ENCODE results near the gene SOX18.

SOX18 gene

DNA sequence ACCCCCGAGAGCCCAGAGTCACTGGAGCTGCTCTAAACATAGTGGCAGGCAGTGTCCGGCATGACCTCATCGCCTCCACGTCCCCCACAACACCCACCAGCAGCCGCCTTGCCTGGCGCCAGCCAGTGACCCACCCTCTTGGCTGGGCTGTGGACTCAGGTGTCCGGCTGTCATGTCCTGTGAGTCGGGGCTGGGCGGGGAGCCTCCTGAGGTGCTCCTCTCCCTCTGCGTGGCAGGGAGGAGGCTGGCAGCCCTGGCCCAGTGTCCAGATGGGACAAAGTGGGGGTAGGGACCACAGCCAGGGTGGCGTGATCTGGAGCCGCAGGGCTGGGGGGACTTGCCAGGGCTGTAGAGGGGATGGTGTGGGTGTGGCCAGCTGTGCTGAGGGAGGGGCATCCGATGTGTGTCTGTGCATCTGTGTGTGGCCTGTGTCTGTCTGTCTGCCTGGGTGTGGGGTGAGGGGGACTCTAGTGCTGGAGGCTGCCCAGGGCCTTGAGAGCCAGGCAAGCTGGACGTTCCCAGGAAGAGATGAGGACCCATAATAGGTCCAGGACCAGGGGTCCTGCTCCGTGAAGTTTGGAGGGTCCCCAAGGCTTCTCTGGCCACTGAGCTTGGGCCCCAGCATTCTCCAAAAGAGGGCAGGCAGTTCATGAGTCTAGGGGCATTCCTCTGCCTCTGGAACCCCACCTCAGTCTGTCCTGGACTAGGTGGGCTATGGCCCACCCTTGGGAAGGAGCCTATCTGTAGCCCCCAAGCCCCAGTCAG, 2.3 kb upstream of the SOX18 start:
- DNase-seq, result no peak

GRCh38 chr20:64051033-64051452, 1.6 kb upstream of the SOX18 start:
- no peak for DNase-seq

- peak in 2 of 4 experiments; percentile 26 to 50 for DNase-seq
These were observed 1.0 kb upstream of the SOX18 start for GRCh38 chr20:64050261-64051032.

- DNase-seq, result no peak
These were observed 430 bp upstream of the SOX18 start for GRCh38 chr20:64049878-64050260.

- no peak for DNase-seq
These were observed 916 bp downstream of the SOX18 start for GRCh38 chr20:64048402-64049044.

GRCh38 chr20:64047968-64048401, 1.5 kb downstream of the SOX18 start:
- no peak for DNase-seq

- DNase-seq, result no peak
These were observed 2.4 kb downstream of the SOX18 start for GRCh38 chr20:64047046-64047389.

GRCh38 chr20:64045346-64046011, 4.0 kb downstream of the SOX18 start:
- no peak for DNase-seq

DNA sequence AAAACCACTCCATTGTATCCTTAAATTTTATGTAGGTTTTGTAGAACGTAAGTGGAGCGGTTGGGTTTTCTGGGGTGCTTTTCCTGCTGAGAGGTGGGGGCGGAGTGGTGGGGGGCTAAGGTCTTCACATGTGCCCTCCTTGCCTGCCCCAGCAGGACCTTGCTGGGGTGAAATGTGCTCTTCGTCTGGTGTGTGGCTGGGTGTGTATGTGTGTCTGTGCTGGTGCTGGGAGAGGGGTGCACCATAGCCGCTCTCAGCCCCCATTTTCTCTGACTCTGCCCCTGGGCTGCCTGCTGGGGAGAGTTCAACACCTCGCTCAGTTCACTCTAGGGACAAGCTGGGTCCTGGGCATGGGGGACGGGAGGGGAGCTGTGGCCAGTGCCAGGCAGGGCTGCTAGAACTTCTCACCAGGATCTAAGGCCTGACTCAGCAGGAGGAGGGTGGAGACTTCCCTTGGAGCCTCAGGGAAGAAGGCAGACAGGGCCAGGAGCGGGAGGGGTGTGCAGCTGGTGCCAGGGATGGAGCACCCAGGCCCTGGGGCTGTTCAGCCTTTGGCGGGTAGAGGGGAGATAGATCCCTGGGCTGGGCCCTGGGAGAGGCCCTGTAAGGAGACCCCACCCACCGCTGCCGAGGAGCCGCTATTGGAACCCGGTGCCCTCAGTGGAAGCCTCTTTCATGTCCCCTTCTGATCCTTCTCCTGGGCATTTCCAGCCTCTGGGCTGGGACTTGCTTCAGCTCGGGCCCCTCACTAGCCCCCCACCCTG, 4.8 kb downstream of the SOX18 start:
- peak in 1 of 4 experiments; percentile 24 for DNase-seq

DNA sequence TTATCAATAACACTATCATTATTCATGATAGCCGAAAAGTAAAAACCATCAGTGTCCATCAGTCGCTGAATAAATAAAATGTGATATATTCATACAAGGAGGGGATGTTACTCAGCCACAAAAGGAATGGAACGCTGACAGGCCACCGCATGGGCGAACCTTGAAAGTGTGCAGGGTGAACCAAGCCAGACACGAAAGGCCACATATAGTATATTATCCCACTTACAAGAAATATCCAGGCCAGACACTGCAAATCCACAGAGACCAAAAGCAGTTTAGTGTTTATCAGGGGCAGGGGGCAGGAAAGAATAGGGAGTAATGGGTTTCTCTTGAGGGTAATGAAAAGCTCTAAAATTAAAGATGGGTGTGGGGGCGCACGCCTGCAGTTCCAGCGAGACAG, 5.7 kb downstream of the SOX18 start:
- DNase-seq, result no peak

- DNase-seq, result peak in 3 of 4 experiments; percentile 36 to 63 (median 53)
These were observed 7.2 kb downstream of the SOX18 start for GRCh38 chr20:64042054-64042781.

- DNase-seq, result no peak
These were observed 7.7 kb downstream of the SOX18 start for GRCh38 chr20:64041781-64042053.

DNA sequence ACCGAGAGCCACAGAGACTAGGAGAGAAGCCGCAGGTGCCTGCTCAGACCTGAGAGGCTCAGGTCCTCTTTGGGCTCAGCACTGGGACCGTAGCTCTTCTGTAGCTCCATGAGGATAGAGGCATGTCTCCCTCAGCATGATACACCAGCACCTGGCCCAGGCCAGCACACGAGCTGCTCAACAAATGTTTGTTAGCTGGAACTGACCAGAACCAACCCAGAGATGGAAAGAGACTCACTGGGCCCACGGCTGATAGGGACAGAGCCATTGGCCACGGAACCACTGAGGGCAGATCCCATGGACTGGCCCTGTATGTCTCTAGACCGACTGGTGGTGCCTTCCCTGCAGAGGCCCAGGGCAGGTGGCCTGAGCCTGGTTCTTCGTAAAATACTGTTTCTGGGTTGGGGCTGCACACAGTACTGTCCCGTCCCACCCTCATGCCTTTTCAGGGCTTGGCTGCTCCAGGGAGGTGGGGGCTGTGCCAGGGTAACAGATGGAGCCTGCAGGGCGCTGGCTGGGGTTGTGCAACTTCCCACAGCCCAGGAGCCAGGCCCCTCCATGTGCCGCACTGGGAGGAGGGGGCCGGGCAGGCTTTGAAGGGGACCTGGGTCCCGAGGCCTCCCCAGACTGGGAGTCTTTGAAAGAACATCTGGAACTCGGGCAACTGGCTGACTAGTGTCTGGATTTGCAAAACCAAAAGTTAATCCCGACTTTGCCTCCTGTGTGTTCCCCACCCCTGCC, 8.2 kb downstream of the SOX18 start:
- DNase-seq, result no peak

DNA sequence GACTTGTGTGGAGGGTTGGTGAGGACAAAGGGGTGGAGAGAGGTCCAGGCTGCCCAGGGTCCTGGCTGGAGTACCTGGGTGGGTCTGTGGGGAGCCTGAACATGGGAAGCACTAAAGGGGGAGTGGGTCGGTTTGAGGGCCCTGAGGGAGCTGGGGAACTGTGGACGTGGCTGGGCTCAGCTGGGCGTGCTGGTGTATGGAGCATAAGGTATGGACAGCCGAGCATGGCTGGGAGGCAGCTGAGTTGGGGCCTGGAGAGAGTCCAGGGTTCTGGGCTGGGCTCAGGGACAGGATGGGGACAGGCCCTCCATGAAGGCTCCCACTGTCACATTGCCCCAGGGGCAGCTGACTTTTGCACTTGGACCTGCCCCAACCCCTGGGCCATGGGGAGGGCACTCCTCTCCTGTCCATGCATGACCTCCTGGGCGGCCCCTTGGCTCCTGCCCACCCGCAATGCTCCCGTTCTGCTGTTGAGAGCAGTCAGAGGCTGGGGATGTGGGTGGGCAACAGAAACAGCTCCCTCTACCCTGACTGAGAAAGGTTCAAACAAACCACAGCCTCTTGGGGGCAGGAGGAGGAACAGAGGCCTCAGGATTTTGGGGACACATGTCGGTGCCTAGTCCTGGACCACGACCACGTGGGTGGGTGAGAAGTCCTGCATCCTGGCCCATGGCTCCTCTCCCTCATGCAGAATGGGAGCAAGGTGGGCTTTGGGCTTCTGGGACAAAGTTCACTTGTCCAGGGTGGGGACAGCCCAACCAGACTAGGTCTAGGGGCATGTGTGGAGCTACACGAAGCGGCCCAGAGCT, 9.0 kb downstream of the SOX18 start:
- DNase-seq, result no peak

DNA sequence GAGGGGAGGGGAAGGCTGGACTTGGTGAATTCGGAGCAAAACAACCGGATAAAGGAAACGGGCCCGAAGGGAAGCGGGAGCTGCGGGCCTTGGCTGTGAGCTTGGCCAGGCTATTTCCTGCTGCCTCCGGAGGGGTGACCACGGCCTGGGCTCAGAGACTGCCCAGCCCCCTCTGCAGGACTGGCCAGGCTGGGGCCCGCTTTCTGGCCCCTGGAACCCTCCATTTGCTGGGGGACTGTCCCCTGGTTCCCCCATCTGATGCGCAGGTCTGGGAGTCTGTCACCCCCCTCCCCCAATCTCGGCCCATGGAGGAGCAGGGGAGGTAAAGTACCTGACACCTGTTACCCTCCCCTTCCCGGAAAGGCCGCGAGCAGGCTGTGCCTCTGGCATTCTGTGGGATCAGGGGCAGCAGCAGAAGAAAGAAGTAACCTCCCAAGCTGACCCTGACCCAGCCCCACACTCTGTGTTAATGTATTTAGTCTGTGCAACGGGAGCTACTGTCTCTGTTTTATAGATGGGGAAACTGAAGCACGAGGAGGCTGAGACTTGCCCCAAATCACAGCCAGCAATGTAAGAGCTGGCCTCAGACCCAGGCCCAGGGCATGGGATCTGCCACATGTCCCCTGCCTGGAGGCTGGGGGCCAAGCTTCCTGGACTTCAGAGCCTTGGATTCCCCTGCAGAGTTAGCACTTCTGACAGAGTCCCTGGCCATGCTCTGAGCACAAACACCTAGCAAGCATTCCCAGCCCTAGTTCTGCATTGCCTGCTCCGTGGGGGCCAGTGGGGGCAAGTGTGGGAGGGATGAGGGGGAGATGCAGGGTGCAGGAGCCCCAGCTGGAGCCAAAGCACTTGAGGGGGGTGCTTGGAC, 9.9 kb downstream of the SOX18 start:
- DNase-seq, result no peak

DNA sequence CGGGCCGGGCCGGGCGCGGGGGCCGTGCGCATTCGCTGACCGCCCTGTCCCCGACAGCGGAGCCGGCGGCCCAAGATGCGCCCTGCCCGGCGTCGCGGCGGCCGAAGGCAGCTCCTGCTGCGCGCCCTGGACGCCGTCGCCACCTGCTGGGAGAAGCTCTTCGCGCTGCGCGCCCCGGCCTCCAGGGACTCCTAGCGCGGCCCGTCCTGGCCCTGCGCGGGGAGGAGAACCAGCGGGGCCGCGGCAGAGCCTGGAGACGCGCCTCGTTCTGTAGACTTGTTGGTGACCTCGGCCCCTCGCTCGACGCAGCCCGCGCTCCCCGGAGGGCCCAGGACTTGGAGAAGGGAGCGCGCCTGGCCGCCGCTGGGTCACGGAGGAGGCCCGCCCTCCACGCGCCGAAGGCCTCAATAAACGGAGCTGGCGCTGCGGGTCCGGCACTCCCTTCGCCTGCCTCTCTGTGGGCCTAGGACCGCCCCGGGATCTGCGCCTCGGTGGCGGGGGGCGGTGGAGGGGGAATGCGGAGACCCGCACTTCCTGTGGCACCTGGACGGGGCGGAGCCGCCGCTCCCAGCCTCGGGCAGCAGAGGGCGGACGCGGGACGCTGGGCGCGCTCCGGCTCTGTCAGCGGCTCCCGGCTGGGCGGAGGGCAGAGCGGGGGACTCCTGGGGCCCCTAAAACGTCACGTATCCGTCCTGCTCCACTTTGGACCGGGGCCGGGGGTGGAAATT, 10.7 kb downstream of the SOX18 start:
- peak; percentile 65 to 89 (median 76) for DNase-seq

- DNase-seq, result no peak
These were observed 11.2 kb downstream of the SOX18 start for GRCh38 chr20:64038224-64038564.

DNA sequence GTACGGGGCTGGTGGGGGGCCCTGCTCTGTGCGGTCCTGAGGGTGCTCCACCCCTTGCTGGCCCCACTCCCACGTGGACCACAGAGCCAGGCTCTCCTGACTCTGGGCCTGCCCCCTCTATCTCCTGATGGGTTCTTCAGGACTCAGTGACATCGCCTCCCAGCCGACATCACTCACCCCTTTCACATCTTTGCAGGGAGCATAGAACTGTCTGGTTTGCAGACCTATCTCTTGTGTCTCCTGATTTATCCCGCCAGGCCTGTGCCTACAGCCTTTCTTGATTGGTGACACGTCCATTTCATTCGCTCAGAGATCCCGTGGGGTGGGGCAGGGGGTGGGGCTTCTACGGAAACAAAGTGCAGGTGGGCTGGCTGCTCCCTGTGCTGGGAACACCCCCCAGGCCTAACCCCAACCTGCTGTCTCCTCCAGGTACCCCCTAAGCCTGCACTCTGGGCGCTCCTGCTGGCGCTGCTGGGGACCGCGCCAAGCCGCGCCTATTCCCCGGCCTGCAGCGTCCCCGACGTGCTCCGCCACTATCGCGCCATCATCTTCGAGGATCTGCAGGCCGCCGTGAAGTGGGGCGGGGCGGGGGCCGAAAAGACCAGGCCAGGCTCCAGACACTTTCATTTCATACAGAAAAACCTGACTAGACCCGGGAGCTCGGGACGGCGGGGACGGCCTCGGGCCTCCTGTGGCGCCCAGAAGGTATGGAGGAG, 11.8 kb downstream of the SOX18 start:
- DNase-seq, result no peak

Data from suppressor macrophage (primary cell).